Stimulated activated memory B cell treated with anti-CD40 and anti-IgM and Interleukin-4, amounts not matched to agents 10 μg/mL and 1 μg/mL and 100 μg/mL, for 72 hours (primary cell): ENCODE results near the gene CFAP99.

Source experiments
- ATAC-seq: fragments of 150-1000 bp; cut with Tn5 transposase; 2 replicates; pipeline ENCODE4 v1.10.0; 2021
- H3K27ac Mint-ChIP-seq: one replicate; pipeline ENCODE4 v1.8.0; 2022; ENCODE audit warnings: mild to moderate bottlenecking, mixed read lengths
- H3K27me3 Mint-ChIP-seq: one replicate; pipeline ENCODE4 v1.8.0; 2022; ENCODE audit warnings: mixed read lengths
- H3K36me3 Mint-ChIP-seq: one replicate; pipeline ENCODE4 v1.8.0; 2022; ENCODE audit warnings: mixed read lengths
- H3K4me1 Mint-ChIP-seq: one replicate; pipeline ENCODE4 v1.8.0; 2022; ENCODE audit warnings: mixed read lengths
- H3K4me3 Mint-ChIP-seq: one replicate; pipeline ENCODE4 v1.8.0; 2022; ENCODE audit warnings: mild to moderate bottlenecking, moderate library complexity, mixed read lengths
- H3K9me3 Mint-ChIP-seq: one replicate; pipeline ENCODE4 v1.8.0; 2022; ENCODE audit warnings: mixed read lengths

Gene CFAP99

GRCh38 chr4:2413821-2414610 lies 4.7 kb upstream of the CFAP99 start:
- Mint-ChIP-seq H3K27ac (peak overlapping the region; percentile 90), H3K9me3 (no peaks in the 10 kb centered on the region), H3K4me1 (peaks cover 49% of the 10 kb centered on the region), H3K4me3 (peak overlapping the region; percentile 65), H3K27me3 (peaks cover 38% of the 10 kb centered on the region), H3K36me3 (no peaks in the 10 kb centered on the region)
- ATAC-seq = no peak

- Mint-ChIP-seq H3K27ac (no peak overlapping the region), H3K4me3 (no peak overlapping the region), H3K36me3 (no peaks in the 10 kb centered on the region), H3K9me3 (no peaks in the 10 kb centered on the region), H3K4me1 (peaks cover 61% of the 10 kb centered on the region), H3K27me3 (peaks cover 45% of the 10 kb centered on the region)
- ATAC-seq = no peak
These were observed 3.5 kb upstream of the CFAP99 start for GRCh38 chr4:2415213-2415612.

GRCh38 chr4:2415881-2416563 lies 2.7 kb upstream of the CFAP99 start:
- ATAC-seq = no peak
- Mint-ChIP-seq H3K4me3 (peak overlapping the region; percentile 28), H3K27me3 (peaks cover 54% of the 10 kb centered on the region), H3K9me3 (no peaks in the 10 kb centered on the region), H3K27ac (no peak overlapping the region), H3K36me3 (no peaks in the 10 kb centered on the region), H3K4me1 (peaks cover 62% of the 10 kb centered on the region)

- H3K27me3 Mint-ChIP-seq = peaks cover 54% of the 10 kb centered on the region
- H3K27ac Mint-ChIP-seq = no peak overlapping the region
- no peaks in the 10 kb centered on the region for H3K9me3 Mint-ChIP-seq
- no peak for ATAC-seq
- H3K36me3 Mint-ChIP-seq = no peaks in the 10 kb centered on the region
- peaks cover 58% of the 10 kb centered on the region for H3K4me1 Mint-ChIP-seq
- H3K4me3 Mint-ChIP-seq = peak overlapping the region; percentile 28
These were observed 2.1 kb upstream of the CFAP99 start for GRCh38 chr4:2416564-2417225.

GRCh38 chr4:2417226-2417764 lies 1.5 kb upstream of the CFAP99 start:
- H3K36me3 Mint-ChIP-seq = no peaks in the 10 kb centered on the region
- peaks cover 52% of the 10 kb centered on the region for H3K4me1 Mint-ChIP-seq
- H3K27me3 Mint-ChIP-seq = peaks cover 58% of the 10 kb centered on the region

GRCh38 chr4:2417765-2418649 lies 748 bp upstream of the CFAP99 start, which contains the start of gene ZFYVE28:
Gene ZFYVE28 (minus strand): TSS chr4:2418645. CDS start chr4:2418323, 322 bp downstream.
- peaks cover 45% of the 10 kb centered on the region for H3K4me1 Mint-ChIP-seq
- no peaks in the 10 kb centered on the region for H3K9me3 Mint-ChIP-seq
- H3K27ac Mint-ChIP-seq = peak within 1 kb of the TSS; percentile 67
- peak within 1 kb of the TSS; percentile 90 for H3K4me3 Mint-ChIP-seq
- peaks cover 65% of the 10 kb centered on the region for H3K27me3 Mint-ChIP-seq
- no peak for ATAC-seq
- no peaks in the 10 kb centered on the region for H3K36me3 Mint-ChIP-seq

More at GRCh38 chr4:2417226-2417764, 1.5 kb upstream of the CFAP99 start:
- H3K4me3 Mint-ChIP-seq = peak overlapping the region; percentile 88
- peak overlapping the region; percentile 36 for H3K27ac Mint-ChIP-seq
- no peak for ATAC-seq
- no peaks in the 10 kb centered on the region for H3K9me3 Mint-ChIP-seq

GRCh38 chr4:2419814-2420213 lies 1.1 kb downstream of the CFAP99 start:
- peak overlapping the region; percentile 90 for H3K4me3 Mint-ChIP-seq
- no peaks in the 10 kb centered on the region for H3K36me3 Mint-ChIP-seq
- no peak overlapping the region for H3K27ac Mint-ChIP-seq
- no peaks in the 10 kb centered on the region for H3K9me3 Mint-ChIP-seq
- no peak for ATAC-seq
- peaks cover 66% of the 10 kb centered on the region for H3K27me3 Mint-ChIP-seq
- H3K4me1 Mint-ChIP-seq = peaks cover 31% of the 10 kb centered on the region

- no peaks in the 10 kb centered on the region for H3K9me3 Mint-ChIP-seq
- H3K27me3 Mint-ChIP-seq = peaks cover 55% of the 10 kb centered on the region
- no peak overlapping the region for H3K4me3 Mint-ChIP-seq
- ATAC-seq = no peak
- H3K27ac Mint-ChIP-seq = no peak overlapping the region
- H3K4me1 Mint-ChIP-seq = peaks cover 24% of the 10 kb centered on the region
- no peaks in the 10 kb centered on the region for H3K36me3 Mint-ChIP-seq
These were observed 3.2 kb downstream of the CFAP99 start for GRCh38 chr4:2421928-2422327.

GRCh38 chr4:2423066-2423465 lies 4.3 kb downstream of the CFAP99 start:
- Mint-ChIP-seq H3K4me1 (peaks cover 16% of the 10 kb centered on the region), H3K9me3 (no peaks in the 10 kb centered on the region), H3K27me3 (peaks cover 56% of the 10 kb centered on the region), H3K27ac (no peak overlapping the region), H3K36me3 (no peaks in the 10 kb centered on the region), H3K4me3 (no peak overlapping the region)
- ATAC-seq = no peak

- Mint-ChIP-seq H3K27me3 (peaks cover 60% of the 10 kb centered on the region), H3K9me3 (no peaks in the 10 kb centered on the region), H3K4me3 (no peak overlapping the region), H3K27ac (no peak overlapping the region), H3K36me3 (no peaks in the 10 kb centered on the region), H3K4me1 (peaks cover 15% of the 10 kb centered on the region)
- no peak for ATAC-seq
These were observed 4.9 kb downstream of the CFAP99 start for GRCh38 chr4:2423695-2424094.

GRCh38 chr4:2424581-2424980 lies 5.8 kb downstream of the CFAP99 start:
- H3K36me3 Mint-ChIP-seq = no peaks in the 10 kb centered on the region
- peaks cover 7% of the 10 kb centered on the region for H3K4me1 Mint-ChIP-seq
- peaks cover 67% of the 10 kb centered on the region for H3K27me3 Mint-ChIP-seq
- H3K9me3 Mint-ChIP-seq = no peaks in the 10 kb centered on the region
- H3K4me3 Mint-ChIP-seq = no peak overlapping the region
- H3K27ac Mint-ChIP-seq = no peak overlapping the region
- ATAC-seq = no peak

GRCh38 chr4:2425386-2426068 lies 6.8 kb downstream of the CFAP99 start:
- H3K4me1 Mint-ChIP-seq = no peaks in the 10 kb centered on the region
- H3K9me3 Mint-ChIP-seq = no peaks in the 10 kb centered on the region
- H3K36me3 Mint-ChIP-seq = no peaks in the 10 kb centered on the region
- no peak overlapping the region for H3K4me3 Mint-ChIP-seq
- ATAC-seq = no peak
- peaks cover 57% of the 10 kb centered on the region for H3K27me3 Mint-ChIP-seq
- no peak overlapping the region for H3K27ac Mint-ChIP-seq

- Mint-ChIP-seq H3K4me3 (no peak overlapping the region), H3K4me1 (no peaks in the 10 kb centered on the region), H3K27ac (no peak overlapping the region), H3K36me3 (no peaks in the 10 kb centered on the region), H3K27me3 (peaks cover 52% of the 10 kb centered on the region), H3K9me3 (no peaks in the 10 kb centered on the region)
- no peak for ATAC-seq
These were observed 7.3 kb downstream of the CFAP99 start for GRCh38 chr4:2426069-2426397.

GRCh38 chr4:2426711-2427275 lies 8.0 kb downstream of the CFAP99 start:
- Mint-ChIP-seq H3K27me3 (peaks cover 52% of the 10 kb centered on the region), H3K4me1 (no peaks in the 10 kb centered on the region), H3K27ac (no peak overlapping the region), H3K9me3 (no peaks in the 10 kb centered on the region), H3K4me3 (no peak overlapping the region), H3K36me3 (no peaks in the 10 kb centered on the region)
- no peak for ATAC-seq
